Umbilical cord (tissue), 2 donors: Measurements from ENCODE around the gene IFT20. TPM values are rescaled to one million over a fixed set of nuclear protein-coding genes. Genes with fewer than 3 reads are reported as not detected.
A peak's percentile ranks its signal among the peaks of the same experiment; 100 is the strongest.
"Not testable (repeated sequence)": the region's sequence is repeated elsewhere in the genome, so short reads cannot be mapped to it uniquely, and the experiment has no call there.

ENCODE experiments used
- DNase-seq: peaks from one replicate; pipeline ENCODE4 v3.0.0-alpha.2; 2015; ENCODE audit warnings: low spot score
- total RNA-seq: library from RNA; depleted of rRNA; stranded (reverse); fragments of >200 nt; gene quantifications from one replicate; pipeline ENCODE4 v1.2.3, GENCODE V29; 2014; ENCODE audit warnings: low replicate concordance; ENCODE audit not compliant: insufficient read depth

Gene IFT20
- total RNA-seq, 1 donor from 2014 or later: 85.0 TPM

- no peak for DNase-seq
These were observed 17.9 kb downstream of the IFT20 start for GRCh38 chr17:28317099-28317965.

- DNase-seq: no peak
These were observed 19.2 kb downstream of the IFT20 start for GRCh38 chr17:28315846-28316705.

- no peak for DNase-seq
These were observed 21.4 kb downstream of the IFT20 start for GRCh38 chr17:28313841-28314240.

- DNase-seq: no peak
These were observed 28.3 kb downstream of the IFT20 start for GRCh38 chr17:28306954-28307401.

DNA sequence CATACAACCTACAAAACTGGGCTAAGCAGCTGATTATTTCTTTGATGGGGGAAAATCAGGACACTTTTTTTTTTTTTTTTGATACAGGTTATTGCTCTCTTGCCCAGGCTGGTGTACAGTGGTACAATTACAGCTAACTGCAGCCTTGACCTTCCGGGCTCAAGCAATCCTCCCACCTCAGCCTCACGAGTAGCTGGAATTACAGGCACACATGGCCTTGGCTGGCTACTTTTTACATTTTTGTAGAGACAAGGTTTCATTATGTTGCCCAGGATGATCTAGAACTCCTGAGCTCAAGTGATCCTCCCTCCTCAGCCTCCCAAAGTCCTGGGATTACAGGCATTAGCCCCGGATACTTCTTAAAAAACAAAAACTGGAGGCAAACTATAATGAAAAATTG is 36.8 kb downstream of the IFT20 start:
- no peak for DNase-seq

DNA sequence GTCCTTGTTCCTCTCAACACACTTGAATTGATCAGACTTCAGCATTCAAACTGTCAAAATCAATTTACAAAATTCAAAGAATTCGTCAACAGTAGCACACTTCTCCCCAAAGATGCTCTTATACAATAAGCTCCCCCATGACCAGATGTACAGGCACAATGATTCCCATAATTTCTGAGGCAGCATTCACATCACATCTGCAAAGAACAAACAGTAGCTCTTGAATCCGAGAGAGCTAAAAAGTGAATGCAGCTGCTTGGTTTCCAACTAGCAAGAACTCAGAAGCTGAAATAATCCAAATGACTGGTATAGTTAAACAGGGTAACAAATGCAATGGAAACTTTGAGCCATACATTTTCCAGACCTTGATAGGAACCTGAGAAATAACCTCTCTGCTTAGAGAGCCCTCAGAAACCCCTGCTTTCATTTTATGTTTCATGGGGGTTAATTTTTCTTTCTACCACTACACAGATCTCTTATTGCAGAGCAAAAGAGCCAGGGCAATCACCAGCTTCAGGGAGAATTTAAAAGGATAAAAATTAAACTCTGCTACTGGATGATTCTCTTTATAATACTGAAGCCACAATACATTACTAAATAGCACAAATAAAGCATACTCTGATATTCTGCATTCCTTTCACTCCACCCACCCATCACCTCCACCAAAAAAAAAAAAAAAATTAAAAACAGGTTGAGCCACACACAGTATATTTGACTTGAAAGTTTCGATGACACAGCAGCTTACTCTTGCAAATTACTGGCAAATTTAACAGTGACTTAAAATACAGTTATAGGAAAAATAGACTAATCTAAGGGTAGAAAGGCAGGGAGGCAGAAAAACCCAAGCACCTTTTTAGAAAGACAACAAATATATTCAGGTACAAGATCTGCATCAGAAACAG is 39.3 kb downstream of the IFT20 start:
- no peak for DNase-seq

DNA sequence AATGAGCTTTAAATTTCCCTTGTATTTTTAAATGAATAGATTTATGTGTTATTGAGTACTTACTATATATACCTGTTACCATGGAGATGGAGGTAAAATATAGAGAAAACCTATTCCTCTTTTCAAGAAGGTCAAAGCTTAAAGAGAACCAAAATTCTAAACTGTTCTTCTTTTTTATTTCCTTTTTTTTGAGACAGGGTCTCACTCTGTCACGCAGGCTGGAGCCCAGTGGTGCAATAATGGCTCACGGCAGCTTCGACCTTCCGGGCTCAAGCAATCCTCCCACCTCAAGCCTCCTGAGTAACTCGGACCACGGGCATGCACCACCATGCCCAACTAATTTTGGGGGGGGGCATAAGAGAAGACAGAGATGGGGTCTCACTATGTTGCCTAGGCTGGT is 41.3 kb downstream of the IFT20 start:
- no peak for DNase-seq

DNA sequence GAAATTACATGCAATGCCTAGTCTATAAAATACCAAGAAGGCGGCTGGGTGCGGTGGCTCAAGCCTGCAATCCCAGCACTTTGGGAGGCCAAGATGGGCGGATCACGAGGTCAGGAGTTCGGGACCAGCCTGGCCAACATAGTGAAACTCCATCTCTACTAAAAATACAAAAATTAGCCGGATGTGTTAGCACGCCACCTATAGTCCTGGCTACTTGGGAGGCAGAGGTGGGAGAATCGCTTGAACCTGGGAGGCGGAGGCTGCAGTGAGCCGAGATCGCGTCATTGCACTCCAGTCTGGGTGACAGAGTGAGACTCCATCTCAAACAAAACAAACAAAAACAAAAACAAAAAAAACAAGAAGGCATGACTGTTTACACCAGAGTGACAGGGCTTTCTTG is 42.4 kb downstream of the IFT20 start:
- not testable (repeated sequence) for DNase-seq

GRCh38 chr17:28291780-28292330 is 43.4 kb downstream of the IFT20 start:
- DNase-seq: no peak

DNA sequence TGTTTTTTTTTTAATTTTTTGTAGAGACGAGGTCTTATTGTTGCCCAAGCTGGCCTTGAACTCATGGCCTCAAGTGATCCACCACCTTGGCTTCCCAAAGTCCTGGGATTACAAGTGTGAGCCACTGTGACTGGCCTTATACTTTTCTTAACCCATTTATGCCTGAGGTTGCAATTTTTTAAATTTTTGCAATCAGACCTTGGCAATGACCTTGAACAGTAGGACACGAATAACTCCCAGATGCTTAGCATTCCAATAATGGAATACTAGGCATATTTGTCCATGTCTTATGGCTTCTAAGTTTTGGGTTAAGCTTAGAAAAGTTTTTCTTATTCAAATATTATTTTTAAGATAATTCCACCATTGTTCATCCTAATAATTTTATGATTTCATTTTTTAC is 44.6 kb downstream of the IFT20 start:
- no peak for DNase-seq

DNA sequence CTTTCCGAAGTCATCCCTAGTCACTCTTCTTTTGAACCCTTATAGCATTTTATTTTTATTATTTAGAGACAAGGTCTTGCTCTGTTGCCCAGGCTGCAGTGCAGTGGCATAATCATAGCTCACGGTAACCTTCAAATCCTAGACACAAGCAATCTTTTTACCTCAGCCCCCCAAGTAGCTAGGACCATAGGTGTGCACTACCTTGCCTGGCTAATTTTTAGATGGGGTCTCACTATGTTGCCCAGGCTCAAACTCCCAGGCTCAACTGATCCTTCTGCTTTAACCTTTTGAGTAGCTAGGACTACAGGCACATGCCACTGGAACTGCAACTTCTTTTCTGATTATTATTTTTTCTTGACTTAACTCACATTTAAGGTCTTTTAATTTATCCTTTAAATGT is 49.3 kb downstream of the IFT20 start:
- DNase-seq: no peak

- DNase-seq: peak; percentile 59
These were observed 52.7 kb downstream of the IFT20 start for GRCh38 chr17:28282596-28282995.

GRCh38 chr17:28280826-28281225 is 54.4 kb downstream of the IFT20 start:
- no peak for DNase-seq

DNA sequence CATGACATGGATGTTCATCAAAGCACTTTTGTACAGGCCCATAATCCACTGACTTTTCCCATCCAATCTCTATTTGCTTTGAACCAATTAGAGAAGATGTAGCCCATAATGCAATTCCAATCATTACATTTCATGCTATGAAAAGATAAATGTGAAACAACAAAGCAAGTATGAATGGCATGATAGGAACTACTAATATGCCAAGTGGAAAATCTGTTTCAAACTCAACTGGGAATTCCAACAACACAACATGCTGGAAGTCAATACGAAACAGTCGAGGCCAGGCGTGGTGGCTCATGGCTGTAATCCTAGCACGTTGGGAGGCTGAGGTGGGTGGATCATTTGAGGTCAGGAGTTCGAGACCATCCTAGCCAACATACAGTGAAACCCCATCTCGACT is 55.9 kb downstream of the IFT20 start:
- DNase-seq: no peak

Other genes with a start within 250 kb of the IFT20 start
- 20.9 TPM for gene TMEM97, start 16.3 kb downstream of the IFT20 start, total RNA-seq
- 36.8 TPM for gene TNFAIP1, start 289 bp upstream of the IFT20 start, total RNA-seq
- gene POLDIP2, start 22.1 kb upstream of the IFT20 start, total RNA-seq: 27.2 TPM
- not detected for gene SEBOX, start 29.7 kb upstream of the IFT20 start, total RNA-seq
- gene VTN, start 34.8 kb upstream of the IFT20 start, total RNA-seq: 8.7 TPM
- gene SARM1, start 36.2 kb upstream of the IFT20 start, total RNA-seq: 9.4 TPM
- gene SLC46A1, start 70.7 kb upstream of the IFT20 start, total RNA-seq: 7.7 TPM
- 0.72 TPM for gene SLC13A2, start 138.2 kb upstream of the IFT20 start, total RNA-seq
- gene FOXN1, start 170.9 kb upstream of the IFT20 start, total RNA-seq: not detected
- 26.2 TPM for gene UNC119, start 217.2 kb upstream of the IFT20 start, total RNA-seq
- gene PIGS, start 236.1 kb upstream of the IFT20 start, total RNA-seq: 14.2 TPM
- gene ALDOC, start 241.4 kb upstream of the IFT20 start, total RNA-seq: 26.2 TPM